ENCODE data around the gene STEAP1. TPM values are rescaled to one million over a fixed set of nuclear protein-coding genes. Genes with fewer than 3 reads are reported as not detected.
"Not testable (repeated sequence)": the region's sequence is repeated elsewhere in the genome, so short reads cannot be mapped to it uniquely, and the experiment has no call there.

The STEAP1 gene
- total RNA-seq: 0.16 TPM

DNA sequence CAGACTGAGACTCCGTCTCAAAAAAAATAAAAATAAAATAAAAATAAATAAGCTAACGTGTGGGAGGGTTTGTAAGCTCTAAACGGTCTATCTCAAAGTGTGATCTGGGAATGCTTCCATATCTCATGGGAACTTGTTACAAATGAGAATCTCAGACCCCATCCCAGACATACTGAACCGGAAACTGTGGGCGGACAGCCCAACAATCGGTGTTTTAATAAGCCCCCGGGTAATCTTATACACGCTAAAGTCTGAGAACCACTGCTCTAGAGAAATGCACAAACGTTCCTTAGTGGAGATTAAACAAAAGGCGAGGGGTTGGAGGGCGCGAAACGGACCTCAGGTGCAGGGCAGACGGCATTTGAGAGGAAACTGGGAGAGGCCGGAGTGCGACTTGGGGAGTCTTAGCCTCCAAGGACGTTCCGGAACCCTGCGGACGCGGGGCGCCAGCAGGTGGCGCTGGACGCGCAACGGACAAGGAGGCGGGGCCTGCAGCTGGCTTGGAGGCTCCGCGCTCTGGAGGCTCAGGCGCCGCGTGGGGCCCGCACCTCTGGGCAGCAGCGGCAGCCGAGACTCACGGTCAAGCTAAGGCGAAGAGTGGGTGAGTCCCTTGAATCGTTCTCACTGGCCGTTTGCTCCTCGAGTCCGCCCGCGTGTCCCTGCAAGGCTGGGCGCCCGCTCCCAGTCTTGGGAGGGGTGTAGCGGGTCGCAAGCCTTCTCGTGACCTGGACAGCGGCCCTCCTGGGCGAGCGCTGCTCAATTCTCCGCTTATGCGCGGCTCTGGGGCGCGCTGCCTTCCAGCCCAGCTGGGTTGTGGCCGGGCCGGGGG is at the start of gene STEAP1:
TSS of gene STEAP1 (plus strand) at position 527 of the 829 bp plus-strand sequence. CDS start 5,320 bp downstream, outside the sequence.
- peak; percentile 77 for DNase-seq

DNA sequence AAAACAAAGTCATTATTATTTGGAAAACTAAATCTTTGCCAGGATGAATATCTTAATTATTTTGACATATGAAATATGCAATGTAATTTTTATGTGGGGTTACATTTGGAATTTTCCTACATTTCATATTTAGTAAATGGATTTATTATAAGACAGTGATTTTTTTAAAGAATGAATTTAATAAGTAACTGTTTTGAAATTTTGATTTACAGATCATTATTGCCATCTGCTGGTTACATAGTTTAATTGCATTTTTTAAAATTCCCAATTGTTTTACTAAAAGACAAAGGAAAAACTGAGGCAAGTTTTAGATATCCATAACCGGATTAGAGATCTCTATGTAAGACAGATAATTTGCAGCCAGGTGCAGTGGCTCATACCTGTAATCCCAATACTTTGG is 39.3 kb upstream of the STEAP1 start:
- not testable (repeated sequence) for DNase-seq

DNA sequence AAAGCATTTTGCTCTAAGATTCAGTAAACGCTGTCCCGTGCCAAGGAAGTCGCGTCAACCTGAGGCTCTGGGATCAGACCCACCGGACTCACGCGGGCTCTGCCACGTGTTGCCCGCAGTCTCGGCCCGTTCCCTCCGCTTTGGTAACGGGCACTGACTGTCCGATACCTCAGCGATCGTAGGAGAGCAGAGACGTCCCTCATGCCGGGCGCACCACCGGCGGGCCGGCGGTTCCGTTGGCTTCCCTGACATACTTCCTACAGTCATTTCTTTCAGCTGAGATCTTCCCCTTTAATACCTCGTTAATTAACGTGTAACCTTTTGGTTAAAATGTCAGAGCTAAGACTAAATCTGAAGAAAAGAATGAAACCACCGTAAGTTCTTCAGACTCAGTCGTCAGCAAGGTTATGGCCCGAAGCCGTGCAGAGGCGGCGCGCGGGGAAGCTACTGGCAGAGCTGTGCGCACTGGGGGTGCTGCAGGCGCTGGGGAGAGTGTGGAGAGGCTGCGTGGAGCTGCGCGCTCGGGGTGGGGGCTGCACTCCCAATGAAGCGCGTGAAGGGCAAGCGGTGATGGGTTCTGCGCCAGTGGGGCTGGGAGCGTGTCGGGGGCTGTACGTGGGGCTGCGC is 35.6 kb upstream of the STEAP1 start:
- DNase-seq: peak; percentile 6

DNA sequence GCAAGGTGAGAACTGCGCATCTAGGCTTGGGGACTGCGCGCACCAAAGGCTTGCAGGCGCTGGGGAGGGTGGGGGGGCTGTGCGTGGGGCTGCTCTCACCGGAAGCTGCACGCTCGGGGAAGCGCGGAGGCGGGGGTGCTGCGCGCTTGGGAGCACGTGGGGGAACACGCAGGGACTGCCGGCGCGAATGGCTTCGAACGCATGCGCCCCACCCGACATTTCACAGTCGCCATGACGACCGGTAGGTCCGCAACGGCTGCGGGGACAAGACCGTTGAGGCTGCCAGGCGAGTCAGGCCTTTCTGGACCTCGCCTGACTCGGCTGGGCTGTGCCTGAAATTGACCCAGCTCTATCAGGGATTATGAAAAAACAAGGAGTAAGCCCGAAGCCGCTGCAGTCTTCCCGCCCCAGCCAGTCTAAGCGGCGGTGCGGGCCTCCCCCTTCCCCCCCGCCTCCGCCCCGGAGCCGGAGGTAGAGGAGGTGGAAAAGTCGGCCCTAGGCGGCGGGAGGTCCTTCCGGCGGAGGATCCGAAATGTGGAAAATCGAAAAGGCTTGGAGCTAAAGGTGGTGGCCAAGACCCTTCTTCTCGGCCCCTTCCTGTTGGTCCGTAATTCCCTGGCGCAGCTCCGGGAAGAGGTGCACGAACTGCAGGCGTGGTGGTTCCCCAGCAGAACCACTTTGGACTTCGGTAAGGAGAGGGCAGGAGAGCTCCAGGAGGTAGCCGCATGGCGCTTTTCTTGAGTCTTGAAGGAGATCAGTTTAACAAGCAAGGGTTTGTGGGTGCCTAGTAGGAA is 34.9 kb upstream of the STEAP1 start:
- peak; percentile 76 for DNase-seq

DNA sequence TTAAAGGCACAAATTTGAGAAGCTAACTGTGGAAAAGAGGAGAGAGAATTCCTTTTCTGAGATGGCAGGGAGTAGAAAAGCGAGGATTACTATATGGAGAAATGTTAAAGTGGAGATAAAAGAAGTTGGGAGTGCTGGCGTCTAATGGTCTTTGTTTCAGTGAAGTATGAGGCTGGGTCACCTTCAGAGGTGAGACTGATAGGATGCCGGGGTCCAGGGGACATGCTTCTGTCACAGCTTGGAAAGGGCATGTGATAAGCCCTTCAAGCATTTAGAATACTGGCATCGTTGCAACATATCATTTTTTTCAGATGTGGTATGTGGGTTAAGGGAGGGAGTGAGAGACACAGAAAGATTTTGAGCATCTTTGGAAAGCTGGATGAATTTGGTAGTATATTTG is 34.1 kb upstream of the STEAP1 start:
- not testable (repeated sequence) for DNase-seq

DNA sequence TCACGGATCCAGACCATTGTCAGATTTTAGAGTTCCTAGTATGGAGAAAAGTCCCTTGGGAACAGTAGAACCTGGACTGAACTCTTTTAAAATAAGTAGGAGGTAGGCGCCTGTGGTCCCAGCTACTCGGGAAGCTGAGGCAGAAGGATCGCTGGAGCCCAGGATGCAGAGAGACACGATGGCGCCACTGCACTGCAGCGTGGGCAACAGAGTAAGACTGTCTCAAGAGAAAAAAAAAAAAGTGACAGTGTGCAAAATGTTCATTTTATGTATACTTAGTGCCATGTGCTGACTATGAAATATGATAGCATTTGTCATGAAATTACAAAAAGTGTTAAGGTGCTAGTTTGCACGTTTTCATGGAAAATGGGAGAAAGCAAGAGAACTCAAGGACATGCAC is 22.5 kb upstream of the STEAP1 start:
- not testable (repeated sequence) for DNase-seq

DNA sequence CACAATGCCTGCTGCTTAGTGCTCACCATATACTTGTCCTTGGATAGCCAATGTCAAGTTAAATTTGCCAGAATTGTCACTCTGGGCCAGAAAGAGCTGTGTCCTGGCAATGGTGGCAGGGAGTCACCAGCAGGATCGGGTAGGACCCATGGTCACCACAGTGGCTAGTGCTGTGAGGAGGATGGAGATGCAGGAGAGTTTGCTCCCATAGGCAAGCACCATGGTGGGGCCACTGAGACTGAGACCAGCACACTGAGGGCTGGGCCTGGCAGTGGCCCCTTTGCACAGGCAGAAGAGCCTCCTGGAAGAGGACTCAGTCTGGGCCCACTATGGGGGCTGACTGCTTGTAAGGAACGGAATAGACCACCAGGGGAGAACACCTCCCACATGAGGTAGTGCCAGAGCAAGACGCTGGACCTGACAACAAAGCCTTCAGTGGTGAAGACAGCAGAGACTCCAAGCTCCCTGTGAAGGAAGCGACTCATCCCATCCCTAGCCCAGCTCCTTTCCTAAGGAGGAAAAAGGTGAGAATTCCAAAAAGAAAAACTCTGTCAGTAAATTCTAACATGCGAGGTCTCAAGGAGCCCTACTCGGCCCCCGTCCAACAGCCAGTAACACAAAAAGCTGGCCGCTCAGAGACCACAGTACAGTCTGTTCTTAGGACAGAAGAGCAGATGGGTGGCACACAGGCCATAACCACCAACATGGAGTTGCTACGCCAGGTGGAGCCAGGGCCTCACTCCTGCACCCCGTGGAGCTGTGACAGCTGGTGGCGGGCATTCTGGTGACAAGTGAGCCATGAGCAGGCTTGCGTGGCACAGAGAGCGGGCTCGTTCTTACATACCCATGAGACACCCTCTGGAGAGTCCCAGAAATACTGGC is 6.9 kb upstream of the STEAP1 start:
- not testable (repeated sequence) for DNase-seq

- DNase-seq: not testable (repeated sequence)
Measured at GRCh38 chr7:90149428-90149827, 4.8 kb upstream of the STEAP1 start.

- not testable (repeated sequence) for DNase-seq
Measured at GRCh38 chr7:90151884-90152283, 2.4 kb upstream of the STEAP1 start.

- DNase-seq: not testable (repeated sequence)
Measured at GRCh38 chr7:90152642-90153253, 1.5 kb upstream of the STEAP1 start.

- DNase-seq: no peak
Measured at GRCh38 chr7:90155206-90155605, 937 bp downstream of the STEAP1 start.

GRCh38 chr7:90157331-90157730 is 3.1 kb downstream of the STEAP1 start:
- not testable (repeated sequence) for DNase-seq

GRCh38 chr7:90157761-90158350 is 3.6 kb downstream of the STEAP1 start:
- DNase-seq: not testable (repeated sequence)

GRCh38 chr7:90163534-90163933 is 9.3 kb downstream of the STEAP1 start:
- DNase-seq: no peak

DNA sequence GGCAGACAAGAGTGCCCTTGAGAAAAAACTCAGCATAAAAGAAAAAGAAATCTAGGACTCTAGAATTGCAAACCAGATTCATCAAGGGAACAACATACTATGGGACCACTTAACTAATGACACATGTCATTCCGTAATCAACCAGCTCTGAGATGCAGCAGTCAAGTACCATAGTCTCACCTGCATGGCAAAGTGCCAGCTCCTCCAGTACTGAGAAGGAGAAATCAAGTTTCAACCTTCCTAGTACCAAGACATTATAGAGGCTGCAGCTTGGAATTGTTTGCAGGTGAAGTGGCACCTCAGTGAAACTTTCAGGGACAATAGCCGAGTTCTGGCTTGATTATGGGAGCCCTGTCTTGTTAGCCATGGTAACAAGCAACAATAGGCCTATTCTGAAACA is 11.5 kb downstream of the STEAP1 start:
- DNase-seq: no peak

GRCh38 chr7:90166153-90166552 is 11.9 kb downstream of the STEAP1 start:
- no peak for DNase-seq

DNA sequence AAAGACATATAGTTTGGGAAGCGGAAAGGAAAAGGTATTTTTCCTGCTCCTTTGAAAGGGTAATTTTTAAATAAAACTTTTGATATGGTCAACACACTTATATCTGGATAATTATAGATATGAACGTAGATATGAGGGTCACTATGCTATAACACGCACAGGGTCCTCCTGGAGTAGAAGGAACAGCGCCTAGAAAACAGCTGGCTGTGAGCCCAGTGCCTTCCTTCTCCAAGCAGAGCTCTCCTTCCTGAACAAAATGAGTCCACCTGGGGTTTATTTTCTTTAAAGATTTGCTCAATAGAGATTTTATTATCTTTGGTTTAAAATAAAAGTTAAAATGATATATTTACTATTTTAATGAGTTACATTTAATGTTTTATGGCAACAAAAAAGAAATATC is 13.1 kb downstream of the STEAP1 start:
- no peak for DNase-seq

DNA sequence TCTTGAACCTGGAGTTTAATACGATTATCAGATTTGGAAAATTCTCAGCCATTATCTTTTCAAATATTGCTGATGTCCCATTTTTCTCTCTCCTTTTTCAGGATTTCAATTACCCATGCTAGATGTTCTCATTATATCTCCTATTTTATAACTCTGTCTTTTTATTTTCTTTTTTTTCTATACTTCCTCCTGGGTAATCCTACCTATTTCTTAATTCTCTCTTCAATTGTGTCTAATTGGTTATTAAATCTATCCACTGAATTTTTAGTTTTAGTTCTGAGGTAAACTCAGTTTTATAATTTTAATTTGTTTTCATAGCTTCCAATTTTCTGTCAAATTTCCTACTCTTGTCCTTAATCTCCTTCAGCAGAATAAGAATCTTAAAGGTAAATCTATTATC is 15.6 kb downstream of the STEAP1 start:
- DNase-seq: no peak

DNA sequence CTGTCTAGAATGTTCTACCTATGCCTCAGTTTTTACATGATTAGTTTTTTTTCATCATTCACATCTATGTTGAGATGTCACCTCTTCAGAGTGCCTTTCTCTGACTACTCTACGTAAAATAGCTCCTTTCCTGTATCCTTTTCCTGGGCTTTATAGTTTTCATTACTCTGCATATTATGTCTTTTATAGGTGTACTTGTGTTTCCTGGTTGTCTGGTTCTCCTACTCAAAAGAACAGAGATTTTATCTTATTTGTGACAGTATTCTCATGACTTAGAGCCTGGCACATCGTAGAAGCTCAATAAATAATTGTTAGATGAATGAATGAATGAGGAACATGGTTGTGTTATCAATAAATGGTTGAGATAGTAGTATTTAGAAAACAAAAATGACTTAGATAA is 17.9 kb downstream of the STEAP1 start:
- no peak for DNase-seq

- no peak for DNase-seq
Measured at GRCh38 chr7:90172624-90173023, 18.4 kb downstream of the STEAP1 start.

Data from occipital lobe (tissue), 2 donors.